Neuron (in vitro differentiated cells): Measurements from ENCODE around the gene NUDCD3.
A peak's percentile ranks its signal among the peaks of the same experiment; 100 is the strongest.

Source experiments
- H2AFZ ChIP-seq: one replicate; pipeline ENCODE4 v1.6.1; 2013; ENCODE audit warnings: low read depth, mild to moderate bottlenecking, inconsistent platforms, low read length, moderate library complexity
- H3K27me3 ChIP-seq: one replicate; pipeline ENCODE4 v1.6.1; 2013; ENCODE audit warnings: low read length; ENCODE audit not compliant: insufficient read depth
- H3K36me3 ChIP-seq: one replicate; pipeline ENCODE4 v1.6.1; 2013; ENCODE audit warnings: low read length; ENCODE audit not compliant: insufficient read depth
- H3K4me1 ChIP-seq: one replicate; pipeline ENCODE4 v1.6.1; 2013; ENCODE audit warnings: low read length; ENCODE audit not compliant: insufficient read depth
- H3K4me3 ChIP-seq: 2 replicates; pipeline ENCODE4 v1.5.1; 2013; ENCODE audit warnings: mild to moderate bottlenecking, low read length, moderate library complexity
- H3K9me3 ChIP-seq: one replicate; pipeline ENCODE4 v1.6.1; 2013; ENCODE audit warnings: low read length

The NUDCD3 gene

GRCh38 chr7:44415510-44415909 is 74.9 kb downstream of the NUDCD3 start:
- H3K36me3 ChIP-seq, result peaks cover 15% of the 10 kb centered on the region
- H3K9me3 ChIP-seq, result peaks cover 4% of the 10 kb centered on the region
- no peak overlapping the region for H3K4me3 ChIP-seq
- no peaks in the 10 kb centered on the region for H3K4me1 ChIP-seq
- no peak overlapping the region for H2AFZ ChIP-seq
- no peaks in the 10 kb centered on the region for H3K27me3 ChIP-seq

- Histone ChIP-seq H2AFZ (no peak overlapping the region), H3K4me1 (no peaks in the 10 kb centered on the region), H3K4me3 (no peak overlapping the region), H3K9me3 (peaks cover 4% of the 10 kb centered on the region), H3K36me3 (peaks cover 15% of the 10 kb centered on the region), H3K27me3 (no peaks in the 10 kb centered on the region)
Measured at GRCh38 chr7:44415047-44415446, 75.4 kb downstream of the NUDCD3 start.

- H2AFZ ChIP-seq, result no peak overlapping the region
- no peak overlapping the region for H3K4me3 ChIP-seq
- peaks cover 14% of the 10 kb centered on the region for H3K4me1 ChIP-seq
- peaks cover 3% of the 10 kb centered on the region for H3K36me3 ChIP-seq
- peaks cover 4% of the 10 kb centered on the region for H3K9me3 ChIP-seq
- no peaks in the 10 kb centered on the region for H3K27me3 ChIP-seq
Measured at GRCh38 chr7:44411306-44411705, 79.2 kb downstream of the NUDCD3 start.

GRCh38 chr7:44408596-44408995 is 81.9 kb downstream of the NUDCD3 start:
- Histone ChIP-seq H3K27me3 (no peaks in the 10 kb centered on the region), H3K36me3 (peaks cover 6% of the 10 kb centered on the region), H3K9me3 (peaks cover 4% of the 10 kb centered on the region), H3K4me3 (peak overlapping the region; percentile 2), H3K4me1 (peaks cover 14% of the 10 kb centered on the region), H2AFZ (peak overlapping the region; percentile 18)

- Histone ChIP-seq H2AFZ (no peak overlapping the region), H3K4me3 (no peak overlapping the region), H3K9me3 (no peaks in the 10 kb centered on the region), H3K36me3 (peaks cover 24% of the 10 kb centered on the region), H3K4me1 (peaks cover 9% of the 10 kb centered on the region), H3K27me3 (no peaks in the 10 kb centered on the region)
Measured at GRCh38 chr7:44403775-44404174, 86.7 kb downstream of the NUDCD3 start.

GRCh38 chr7:44403176-44403759 is 87.2 kb downstream of the NUDCD3 start:
- H3K4me3 ChIP-seq, result no peak overlapping the region
- peaks cover 24% of the 10 kb centered on the region for H3K36me3 ChIP-seq
- no peaks in the 10 kb centered on the region for H3K27me3 ChIP-seq
- H3K4me1 ChIP-seq, result peaks cover 4% of the 10 kb centered on the region
- no peak overlapping the region for H2AFZ ChIP-seq
- no peaks in the 10 kb centered on the region for H3K9me3 ChIP-seq

GRCh38 chr7:44402401-44403060 is 87.9 kb downstream of the NUDCD3 start:
- no peaks in the 10 kb centered on the region for H3K4me1 ChIP-seq
- H3K36me3 ChIP-seq, result peaks cover 24% of the 10 kb centered on the region
- no peak overlapping the region for H3K4me3 ChIP-seq
- H2AFZ ChIP-seq, result no peak overlapping the region
- no peaks in the 10 kb centered on the region for H3K27me3 ChIP-seq
- no peaks in the 10 kb centered on the region for H3K9me3 ChIP-seq

- H2AFZ ChIP-seq, result no peak overlapping the region
- no peaks in the 10 kb centered on the region for H3K4me1 ChIP-seq
- peaks cover 24% of the 10 kb centered on the region for H3K36me3 ChIP-seq
Measured at GRCh38 chr7:44401692-44402091, 88.8 kb downstream of the NUDCD3 start.

GRCh38 chr7:44400033-44400511 is 90.4 kb downstream of the NUDCD3 start:
- H2AFZ ChIP-seq, result no peak overlapping the region
- H3K27me3 ChIP-seq, result no peaks in the 10 kb centered on the region
- H3K36me3 ChIP-seq, result peaks cover 24% of the 10 kb centered on the region
- H3K4me1 ChIP-seq, result no peaks in the 10 kb centered on the region
- no peaks in the 10 kb centered on the region for H3K9me3 ChIP-seq
- H3K4me3 ChIP-seq, result no peak overlapping the region

More at GRCh38 chr7:44401692-44402091, 88.8 kb downstream of the NUDCD3 start:
- no peak overlapping the region for H3K4me3 ChIP-seq
- no peaks in the 10 kb centered on the region for H3K9me3 ChIP-seq
- no peaks in the 10 kb centered on the region for H3K27me3 ChIP-seq

GRCh38 chr7:44398953-44399574 is 91.4 kb downstream of the NUDCD3 start:
- H3K4me3 ChIP-seq, result no peak overlapping the region
- no peaks in the 10 kb centered on the region for H3K27me3 ChIP-seq
- peaks cover 23% of the 10 kb centered on the region for H3K36me3 ChIP-seq
- H3K4me1 ChIP-seq, result no peaks in the 10 kb centered on the region
- no peaks in the 10 kb centered on the region for H3K9me3 ChIP-seq
- H2AFZ ChIP-seq, result no peak overlapping the region

- peaks cover 25% of the 10 kb centered on the region for H3K36me3 ChIP-seq
- no peaks in the 10 kb centered on the region for H3K27me3 ChIP-seq
- no peak overlapping the region for H2AFZ ChIP-seq
- H3K4me1 ChIP-seq, result no peaks in the 10 kb centered on the region
- H3K4me3 ChIP-seq, result no peak overlapping the region
- no peaks in the 10 kb centered on the region for H3K9me3 ChIP-seq
Measured at GRCh38 chr7:44398511-44398911, 91.9 kb downstream of the NUDCD3 start.

GRCh38 chr7:44396931-44397545 is 93.4 kb downstream of the NUDCD3 start:
- Histone ChIP-seq H3K4me1 (no peaks in the 10 kb centered on the region), H2AFZ (no peak overlapping the region), H3K9me3 (no peaks in the 10 kb centered on the region), H3K27me3 (no peaks in the 10 kb centered on the region), H3K36me3 (peaks cover 25% of the 10 kb centered on the region), H3K4me3 (no peak overlapping the region)

- Histone ChIP-seq H3K9me3 (no peaks in the 10 kb centered on the region), H2AFZ (no peak overlapping the region), H3K36me3 (peaks cover 25% of the 10 kb centered on the region), H3K27me3 (no peaks in the 10 kb centered on the region), H3K4me1 (no peaks in the 10 kb centered on the region), H3K4me3 (no peak overlapping the region)
Measured at GRCh38 chr7:44396496-44396895, 94.0 kb downstream of the NUDCD3 start.
